Naive thymus-derived CD8-positive, alpha-beta T cell (primary cell): Measurements from ENCODE around the gene BIRC2. TPM values are rescaled to one million over a fixed set of nuclear protein-coding genes. Genes with fewer than 3 reads are reported as not detected.

ENCODE experiments used
- ATAC-seq, 2 donors: fragments of 150-1000 bp; cut with Tn5 transposase in 1 of 2; sonication (Bioruptor Pico), chemical (Tn5 transposase) in 1 of 2; 1 replicate in 1 of 2; 2 replicates in 1 of 2; pipeline ENCODE4 v1.10.0; 2021; ENCODE audit warnings: mild to moderate bottlenecking in 2 of 2, moderate library complexity in 2 of 2
- POLR2A ChIA-PET: fragments of 350-600 bp; sonication (Branson Sonifier 250); formaldehyde crosslinking; loops from one replicate; lab custom pipeline; 2021; ENCODE audit warnings: antibody characterized with exemption; lab: Charles Lee
- DNase-seq, 10 donors: peaks; one replicate each; pipeline versions ENCODE4 v3.0.0 to v3.0.0-alpha.2; 2020 to 2022
- H3K27ac Mint-ChIP-seq, 10 donors: one replicate each; pipeline ENCODE4 v1.8.0; 2020 to 2022; ENCODE audit warnings: mild to moderate bottlenecking in 10 of 10, mixed read lengths in 10 of 10, moderate library complexity in 4 of 10, inconsistent platforms in 1 of 10
- H3K27me3 Mint-ChIP-seq, 5 donors: one replicate each; pipeline ENCODE4 v1.8.0; 2021 to 2022; ENCODE audit warnings: mixed read lengths in 5 of 5
- H3K36me3 Mint-ChIP-seq, 3 donors: one replicate each; pipeline ENCODE4 v1.8.0; 2020 to 2022; ENCODE audit warnings: mixed read lengths in 3 of 3, mild to moderate bottlenecking in 2 of 3, inconsistent platforms in 1 of 3
- H3K4me1 Mint-ChIP-seq, 4 donors: one replicate each; pipeline ENCODE4 v1.8.0; 2021 to 2022; ENCODE audit warnings: mixed read lengths in 4 of 4
- H3K4me3 Mint-ChIP-seq, 10 donors: one replicate each; pipeline ENCODE4 v1.8.0; 2020 to 2022; ENCODE audit warnings: mild to moderate bottlenecking in 10 of 10, mixed read lengths in 10 of 10, moderate library complexity in 6 of 10, inconsistent platforms in 1 of 10
- H3K9me3 Mint-ChIP-seq, 9 donors: one replicate each; pipeline ENCODE4 v1.8.0; 2020 to 2022; ENCODE audit warnings: mixed read lengths in 9 of 9, mild to moderate bottlenecking in 3 of 9, inconsistent platforms in 1 of 9, moderate library complexity in 1 of 9
- polyA plus RNA-seq, 3 donors: library from polyadenylated mRNA; unstranded; fragments of 300-500 nt; fragmentation: Illumina TruSeq; gene quantifications; one replicate each; pipeline ENCODE4 v1.2.3, GENCODE V29; 2021
- total RNA-seq, 8 experiments: library from RNA in 2 of 8; stranded (reverse) in 2 of 8; gene quantifications; one replicate each; pipeline ENCODE4 v1.2.3 and lab custom pipeline; 2021 to 2026

Gene BIRC2
- total and polyA plus RNA-seq, 5 experiments from 2014 or later, result 29.6 to 56.9 (median 41.9) TPM

DNA sequence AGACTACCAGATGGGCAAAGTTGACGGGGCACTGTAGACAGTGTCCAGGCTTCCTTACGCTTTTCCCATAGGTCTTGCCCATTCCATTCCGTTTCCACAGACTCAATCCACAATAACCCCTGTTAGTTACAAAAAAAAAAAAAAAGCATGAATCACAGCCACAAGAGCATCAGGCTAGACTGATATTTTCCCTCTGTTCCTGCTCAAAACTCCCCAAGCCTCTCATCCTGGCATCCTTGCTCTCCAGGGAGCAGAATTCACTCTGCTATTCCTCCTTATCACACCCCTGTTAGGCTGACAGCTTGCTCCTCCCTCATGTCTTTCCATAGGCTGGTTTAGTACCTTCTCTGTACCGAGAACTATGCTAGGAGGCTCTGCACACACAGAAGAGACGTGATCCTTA is 63.4 kb downstream of the BIRC2 start:
- ATAC-seq, result no peak
- peaks cover 0 to 49% (median 8%) of the 10 kb centered on the region in 3 donors for H3K36me3 Mint-ChIP-seq
- H3K27me3 Mint-ChIP-seq, result no peaks in the 10 kb centered on the region
- DNase-seq, result no peak
- H3K4me1 Mint-ChIP-seq, result peaks cover 55 to 90% (median 84%) of the 10 kb centered on the region in 4 donors
- peak overlapping the region in 9 of 10 donors; percentile 6 to 73 (median 54) for H3K4me3 Mint-ChIP-seq
- POLR2A ChIA-PET, result interaction anchor here (1.0 to 1.1 kb wide), 2 partner anchors 12 to 41 kb away, joined by 3 read pairs; no protein-coding TSS in a partner anchor
- no peaks in the 10 kb centered on the region for H3K9me3 Mint-ChIP-seq
- H3K27ac Mint-ChIP-seq, result peak overlapping the region; percentile 56 to 94 (median 88)

DNA sequence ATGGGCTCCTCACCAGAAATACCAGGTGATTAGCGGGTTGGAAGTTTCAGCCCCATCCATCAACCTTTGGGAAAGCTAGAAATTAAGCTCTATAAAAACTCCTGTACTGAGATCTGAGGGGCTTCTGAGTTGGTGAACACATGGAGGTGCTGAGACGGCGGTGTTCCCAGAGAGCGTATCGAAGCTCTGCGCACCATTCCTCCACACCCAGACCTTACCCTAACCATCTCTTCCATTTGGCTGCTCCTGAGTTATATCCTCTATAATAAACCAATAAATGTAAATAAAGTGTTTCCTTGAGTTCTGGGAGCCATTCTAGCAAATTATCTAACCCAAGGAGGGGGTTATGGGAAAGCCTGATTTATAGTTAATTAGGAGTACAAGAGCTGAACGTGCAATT is 64.1 kb downstream of the BIRC2 start:
- Mint-ChIP-seq H3K27ac (peak overlapping the region in 9 of 10 donors; percentile 25 to 94 (median 61)), H3K27me3 (no peaks in the 10 kb centered on the region), H3K4me3 (peak overlapping the region in 7 of 10 donors; percentile 29 to 70 (median 37)), H3K4me1 (peaks cover 53 to 89% (median 83%) of the 10 kb centered on the region in 4 donors), H3K9me3 (peaks cover 0 to 2% (median 0%) of the 10 kb centered on the region in 9 donors), H3K36me3 (peaks cover 0 to 41% (median 9%) of the 10 kb centered on the region in 3 donors)
- DNase-seq (no peak), ATAC-seq (no peak)
- POLR2A ChIA-PET, result interaction anchor here (1.1 kb wide), 1 partner anchor 41 kb away, joined by 3 read pairs; no protein-coding TSS in a partner anchor

DNA sequence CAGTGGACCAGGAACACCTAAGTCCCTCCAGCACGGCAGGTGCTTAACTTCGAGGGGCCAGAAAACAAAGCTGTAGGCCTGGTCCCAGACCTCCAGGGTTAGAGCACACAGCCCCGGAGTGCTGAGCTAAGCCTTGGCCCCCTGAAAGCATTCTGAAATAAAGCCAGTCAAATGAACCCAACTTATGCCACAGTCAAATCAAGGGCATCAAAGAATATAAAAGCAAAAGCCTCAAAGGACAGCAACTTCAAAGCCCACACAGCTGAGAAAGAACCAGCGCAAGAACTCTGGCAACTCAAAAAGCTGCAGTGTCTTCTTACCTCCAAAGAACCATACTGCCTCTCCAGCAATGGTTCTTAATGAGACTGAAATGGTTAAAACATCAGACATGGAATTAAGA is 66.5 kb downstream of the BIRC2 start:
- Mint-ChIP-seq H3K9me3 (peaks cover 0 to 10% (median 0%) of the 10 kb centered on the region in 9 donors), H3K4me3 (peak overlapping the region; percentile 61 to 87 (median 80)), H3K27me3 (no peaks in the 10 kb centered on the region), H3K27ac (peak overlapping the region; percentile 82 to 94 (median 91)), H3K36me3 (peaks cover 0 to 35% (median 7%) of the 10 kb centered on the region in 3 donors), H3K4me1 (peaks cover 56 to 90% (median 84%) of the 10 kb centered on the region in 4 donors)
- DNase-seq (peak in 6 of 10 donors; percentile 28 to 72 (median 50)), ATAC-seq (peak; percentile 69 to 73)
- POLR2A ChIA-PET, result interaction anchor here (1.0 to 5.5 kb wide), 6 partner anchors 9 to 39 kb away, joined by 3 to 26 read pairs (median 3); partner anchors contain the start of gene TMEM123

DNA sequence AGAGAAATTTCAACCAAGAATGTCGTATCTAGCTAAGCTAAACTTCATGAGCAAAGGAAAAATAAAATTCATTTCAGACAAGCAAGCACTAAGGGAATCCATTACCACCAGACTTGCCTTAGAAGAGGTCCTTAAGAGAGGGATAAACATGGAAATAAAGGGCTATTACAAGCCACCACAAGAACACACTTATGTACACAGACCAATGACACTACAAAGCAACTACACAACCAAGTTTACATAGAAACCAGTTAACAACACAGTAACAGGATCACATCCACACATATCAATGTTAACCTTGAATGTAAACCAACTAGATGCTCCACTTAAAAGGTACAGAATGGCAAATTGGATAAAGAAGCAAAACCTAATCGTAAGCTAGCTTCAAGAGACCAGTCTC is 67.5 kb downstream of the BIRC2 start:
- H3K27me3 Mint-ChIP-seq, result no peaks in the 10 kb centered on the region
- H3K36me3 Mint-ChIP-seq, result peaks cover 0 to 34% (median 10%) of the 10 kb centered on the region in 3 donors
- peaks cover 59 to 94% (median 91%) of the 10 kb centered on the region in 4 donors for H3K4me1 Mint-ChIP-seq
- peak overlapping the region; percentile 82 to 94 (median 91) for H3K27ac Mint-ChIP-seq
- DNase-seq, result no peak
- POLR2A ChIA-PET, result interaction anchor here (0.6 to 5.5 kb wide), 4 partner anchors 10 to 37 kb away, joined by 3 to 26 read pairs (median 4); partner anchors contain the start of gene TMEM123
- H3K9me3 Mint-ChIP-seq, result peaks cover 0 to 10% (median 0%) of the 10 kb centered on the region in 9 donors
- no peak for ATAC-seq
- peak overlapping the region; percentile 61 to 87 (median 80) for H3K4me3 Mint-ChIP-seq

DNA sequence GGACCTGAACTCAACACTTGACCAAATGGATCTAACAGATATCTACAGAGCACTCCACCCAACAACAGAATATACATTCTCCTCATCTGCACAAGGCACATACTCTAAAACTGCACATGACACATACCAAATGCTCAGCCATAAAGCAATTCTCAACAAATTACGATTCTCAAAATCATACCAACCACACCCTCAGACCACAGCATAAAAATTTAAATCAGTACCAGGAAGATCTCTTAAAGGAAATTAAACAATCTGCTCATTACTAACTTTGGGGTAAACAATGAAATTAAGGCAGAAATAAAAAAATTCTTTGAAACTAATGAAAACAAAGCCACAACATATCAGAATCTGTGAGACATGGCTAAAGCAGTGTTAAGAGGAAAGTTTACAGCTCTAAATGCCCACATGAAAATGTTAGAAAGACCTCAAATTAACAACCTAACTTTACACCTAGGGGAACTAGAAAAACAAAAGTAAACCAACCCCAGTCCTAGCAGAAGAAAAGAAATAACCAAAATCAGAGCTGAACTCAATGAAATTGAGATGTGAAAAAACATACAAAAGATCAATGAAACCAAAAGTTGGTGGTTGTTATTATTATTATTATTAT is 68.4 kb downstream of the BIRC2 start:
- POLR2A ChIA-PET, result interaction anchor here (1.1 to 5.5 kb wide), 4 partner anchors 10 to 52 kb away, joined by 3 to 26 read pairs (median 8); partner anchors contain the start of gene TMEM123
- Mint-ChIP-seq H3K27ac (peak overlapping the region; percentile 73 to 94 (median 91)), H3K36me3 (peaks cover 0 to 28% (median 10%) of the 10 kb centered on the region in 3 donors), H3K4me3 (peak overlapping the region; percentile 61 to 87 (median 80)), H3K9me3 (peaks cover 0 to 10% (median 0%) of the 10 kb centered on the region in 9 donors), H3K27me3 (no peaks in the 10 kb centered on the region), H3K4me1 (peaks cover 56 to 96% (median 93%) of the 10 kb centered on the region in 4 donors)
- DNase-seq, result peak in 2 of 10 donors; percentile 41 to 43
- ATAC-seq, result peak; percentile 35 to 50

DNA sequence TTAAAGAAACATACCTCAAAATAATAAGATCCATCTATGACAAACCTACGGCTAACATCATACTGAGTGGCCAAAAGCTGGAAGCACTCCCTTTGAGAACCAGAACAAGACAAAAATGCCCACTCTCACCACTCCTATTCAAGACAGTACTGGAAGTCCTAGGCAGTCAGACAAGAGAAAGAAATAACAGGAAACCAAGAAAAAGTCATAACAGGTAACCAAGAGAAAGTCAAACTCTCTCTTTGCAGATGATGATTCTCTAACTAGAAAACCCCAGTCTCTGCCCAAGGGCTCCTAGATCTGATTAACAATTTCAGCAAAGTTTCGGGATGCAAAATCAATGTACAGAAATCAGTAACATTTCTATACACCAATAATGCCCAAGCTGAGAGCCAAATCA is 70.0 kb downstream of the BIRC2 start:
- no peaks in the 10 kb centered on the region for H3K27me3 Mint-ChIP-seq
- ATAC-seq (peak; percentile 52 to 65), DNase-seq (peak in 3 of 10 donors; percentile 40 to 47 (median 41))
- POLR2A ChIA-PET, result interaction anchor here (0.7 to 5.5 kb wide), 6 partner anchors 9 to 36 kb away, joined by 3 to 26 read pairs (median 3); partner anchors contain the start of gene TMEM123
- H3K27ac Mint-ChIP-seq, result peak overlapping the region; percentile 82 to 97 (median 92)
- H3K36me3 Mint-ChIP-seq, result peaks cover 0 to 23% (median 10%) of the 10 kb centered on the region in 3 donors
- peaks cover 54 to 97% (median 93%) of the 10 kb centered on the region in 4 donors for H3K4me1 Mint-ChIP-seq
- peak overlapping the region; percentile 58 to 90 (median 88) for H3K4me3 Mint-ChIP-seq
- H3K9me3 Mint-ChIP-seq, result peaks cover 0 to 10% (median 0%) of the 10 kb centered on the region in 9 donors

DNA sequence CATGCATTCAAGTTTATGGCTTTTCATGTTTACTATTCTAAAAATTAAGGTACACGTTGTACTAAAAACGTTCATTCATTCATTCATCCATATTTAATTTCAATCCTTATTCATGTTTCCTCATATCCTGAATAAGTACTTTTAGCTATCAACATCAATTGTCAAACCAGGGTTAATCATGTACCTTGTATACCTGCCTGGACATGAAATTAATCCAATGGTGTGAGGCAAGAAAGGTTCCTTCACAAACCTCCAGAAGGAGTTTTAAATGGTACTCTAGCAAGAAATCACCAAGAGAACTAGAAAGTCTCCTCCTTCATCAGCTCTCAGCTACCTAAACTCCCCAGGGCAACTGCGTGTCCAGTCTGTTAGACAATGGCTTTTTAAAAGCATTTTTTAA is 72.2 kb downstream of the BIRC2 start:
- no peak for ATAC-seq
- Mint-ChIP-seq H3K36me3 (peaks cover 0 to 21% (median 10%) of the 10 kb centered on the region in 3 donors), H3K4me1 (peaks cover 56 to 100% (median 96%) of the 10 kb centered on the region in 4 donors), H3K9me3 (peaks cover 0 to 10% (median 0%) of the 10 kb centered on the region in 9 donors), H3K27me3 (no peaks in the 10 kb centered on the region), H3K27ac (peak overlapping the region in 9 of 10 donors; percentile 35 to 97 (median 86)), H3K4me3 (peak overlapping the region in 1 of 10 donors; percentile 9)
- no peak for DNase-seq
- POLR2A ChIA-PET, result interaction anchor here (1.0 to 1.6 kb wide), 5 partner anchors 14 to 29 kb away, joined by 3 to 5 read pairs (median 4); no protein-coding TSS in a partner anchor

DNA sequence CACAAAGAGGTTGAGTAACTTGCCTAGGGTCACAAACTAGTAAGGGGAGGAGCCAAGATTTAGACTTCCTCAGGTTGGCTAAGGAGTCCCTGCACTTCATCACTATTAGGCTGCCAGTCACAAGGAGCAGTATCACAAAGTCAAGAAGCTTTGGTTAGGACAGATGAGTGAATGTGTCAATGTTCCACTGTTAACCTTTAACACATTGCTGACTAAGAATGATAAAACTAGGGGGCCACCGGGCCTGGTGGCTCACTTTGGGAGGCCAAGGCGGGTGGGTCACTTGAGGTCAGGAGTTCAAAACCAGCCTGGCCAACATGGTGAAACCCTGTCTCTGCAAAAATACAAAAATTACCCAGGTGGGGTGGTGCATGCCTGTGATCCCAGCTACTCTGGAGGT is 73.5 kb downstream of the BIRC2 start:
- POLR2A ChIA-PET, result interaction anchor here (0.6 to 2.3 kb wide), 6 partner anchors 15 to 57 kb away, joined by 3 to 10 read pairs (median 5); no protein-coding TSS in a partner anchor
- Mint-ChIP-seq H3K27ac (peak overlapping the region in 9 of 10 donors; percentile 60 to 94 (median 77)), H3K36me3 (peaks cover 0 to 34% (median 13%) of the 10 kb centered on the region in 3 donors), H3K27me3 (no peaks in the 10 kb centered on the region), H3K4me3 (peak overlapping the region in 8 of 10 donors; percentile 11 to 54 (median 43)), H3K9me3 (peaks cover 0 to 10% (median 0%) of the 10 kb centered on the region in 9 donors), H3K4me1 (peaks cover 48 to 98% (median 95%) of the 10 kb centered on the region in 4 donors)
- DNase-seq, result no peak
- ATAC-seq, result no peak

DNA sequence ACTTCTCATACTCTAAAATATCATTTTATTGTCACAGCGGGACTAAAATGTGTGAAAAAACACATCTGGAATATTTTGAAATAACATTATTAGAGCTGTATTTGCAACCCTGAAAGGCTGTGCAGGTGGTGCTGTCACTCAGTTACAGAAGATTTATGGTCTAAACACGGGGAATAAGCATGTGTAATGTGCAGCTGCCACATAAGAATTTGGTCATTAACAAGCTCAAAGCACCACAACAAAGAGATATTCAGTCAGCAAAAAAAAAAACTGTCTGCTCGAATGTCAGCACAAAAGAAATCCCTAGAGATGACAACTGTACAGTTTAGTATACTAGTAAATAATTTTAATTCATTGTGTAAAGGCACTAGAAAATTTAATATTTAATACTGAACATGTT is 74.2 kb downstream of the BIRC2 start:
- peak overlapping the region; percentile 7 to 94 (median 85) for H3K27ac Mint-ChIP-seq
- ATAC-seq, result peak; percentile 45 to 65

DNA sequence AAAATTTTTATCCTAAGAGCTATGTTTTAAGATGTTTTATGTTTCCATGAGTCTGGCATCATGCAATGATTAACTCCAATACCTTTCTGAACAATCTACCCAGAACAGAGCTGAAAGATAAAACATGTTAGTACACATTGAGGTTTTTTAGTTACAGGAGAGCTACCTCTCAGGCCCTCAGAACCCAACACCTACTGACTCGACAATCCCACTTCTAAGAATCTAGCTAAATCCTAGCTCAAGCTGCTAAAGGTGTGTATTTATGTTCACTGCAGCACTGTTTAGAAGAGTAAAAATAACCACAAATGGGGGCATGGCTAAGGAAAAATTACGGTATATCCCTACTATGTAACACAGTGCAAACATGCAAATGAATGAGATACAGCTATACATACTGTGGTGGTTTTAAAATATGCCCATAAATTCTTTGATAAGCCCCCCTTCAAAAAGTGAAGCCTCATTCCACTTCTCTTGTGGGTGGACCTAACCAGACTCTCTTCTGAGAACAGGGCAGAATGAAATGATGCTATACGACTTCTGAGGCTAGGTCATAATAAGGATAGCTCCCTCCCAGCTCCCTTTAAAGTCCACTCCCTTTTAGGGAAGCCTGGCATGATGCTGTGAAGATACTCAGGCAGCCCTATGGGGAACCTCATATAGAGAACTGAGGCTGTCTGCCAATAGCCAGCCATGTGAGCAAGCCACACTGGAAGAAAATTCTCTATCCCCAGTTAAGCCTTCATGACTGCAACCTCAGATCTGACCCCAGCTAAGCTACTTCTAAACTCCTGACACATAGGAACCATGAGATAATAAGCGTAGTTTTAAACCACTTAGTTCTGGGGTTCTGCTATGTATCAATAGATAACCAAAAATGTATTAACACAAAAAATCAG is 76.1 kb downstream of the BIRC2 start:
- Mint-ChIP-seq H3K27me3 (no peaks in the 10 kb centered on the region), H3K9me3 (no peaks in the 10 kb centered on the region), H3K4me3 (peak overlapping the region; percentile 7 to 71 (median 52)), H3K27ac (peak overlapping the region; percentile 24 to 94 (median 80)), H3K36me3 (peaks cover 0 to 44% (median 11%) of the 10 kb centered on the region in 3 donors), H3K4me1 (peaks cover 41 to 96% (median 90%) of the 10 kb centered on the region in 4 donors)
- POLR2A ChIA-PET, result interaction anchor here (0.7 to 1.5 kb wide), 9 partner anchors 10 to 32 kb away, joined by 3 to 10 read pairs (median 4); no protein-coding TSS in a partner anchor
- DNase-seq (peak in 3 of 10 donors; percentile 22 to 46 (median 29)), ATAC-seq (peak; percentile 63 to 66)

More for the DNA sequence above, 74.2 kb downstream of the BIRC2 start:
- POLR2A ChIA-PET, result interaction anchor here (0.6 to 2.3 kb wide), 7 partner anchors 9 to 57 kb away, joined by 3 to 10 read pairs (median 4); no protein-coding TSS in a partner anchor
- Mint-ChIP-seq H3K4me3 (peak overlapping the region in 8 of 10 donors; percentile 19 to 70 (median 51)), H3K9me3 (peaks cover 0 to 7% (median 0%) of the 10 kb centered on the region in 9 donors), H3K27me3 (no peaks in the 10 kb centered on the region), H3K4me1 (peaks cover 48 to 98% (median 96%) of the 10 kb centered on the region in 4 donors), H3K36me3 (peaks cover 0 to 39% (median 11%) of the 10 kb centered on the region in 3 donors)
- DNase-seq, result peak in 4 of 10 donors; percentile 33 to 64 (median 48)

DNA sequence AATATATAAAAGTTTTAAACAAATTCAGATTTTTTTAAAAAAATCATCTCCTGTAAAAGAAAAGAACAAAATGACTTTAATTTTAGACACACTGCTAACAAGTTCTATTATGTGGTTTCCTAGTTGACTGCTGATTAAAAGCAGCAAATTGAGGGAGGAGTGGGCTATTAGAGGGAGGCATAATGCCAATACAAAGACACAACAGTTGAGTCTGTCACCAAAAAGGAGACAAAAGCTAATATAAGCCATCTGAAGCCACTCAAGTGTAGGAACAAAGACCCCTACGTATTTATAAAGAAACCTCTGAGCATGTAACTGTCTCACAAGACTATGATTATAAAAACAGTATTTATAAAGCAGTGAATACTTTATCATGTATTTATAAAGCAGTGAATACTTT is 76.9 kb downstream of the BIRC2 start:
- peak overlapping the region in 3 of 10 donors; percentile 12 to 54 (median 22) for H3K4me3 Mint-ChIP-seq
- H3K4me1 Mint-ChIP-seq, result peaks cover 38 to 93% (median 86%) of the 10 kb centered on the region in 4 donors
- peak overlapping the region in 9 of 10 donors; percentile 53 to 94 (median 74) for H3K27ac Mint-ChIP-seq
- ATAC-seq (no peak), DNase-seq (no peak)
- POLR2A ChIA-PET, result interaction anchor here (0.7 to 1.5 kb wide), 3 partner anchors 28 to 33 kb away, joined by 4 to 10 read pairs (median 4); no protein-coding TSS in a partner anchor
- H3K27me3 Mint-ChIP-seq, result no peaks in the 10 kb centered on the region
- peaks cover 0 to 40% (median 7%) of the 10 kb centered on the region in 3 donors for H3K36me3 Mint-ChIP-seq
- H3K9me3 Mint-ChIP-seq, result no peaks in the 10 kb centered on the region
